Measurements from ENCODE around the gene SKAP1. TPM values are rescaled to one million over a fixed set of nuclear protein-coding genes. Genes with fewer than 3 reads are reported as not detected.
"Not testable (repeated sequence)": the region's sequence is repeated elsewhere in the genome, so short reads cannot be mapped to it uniquely, and the experiment has no call there.

SKAP1 gene
- total RNA-seq, 1 donor from 2014 or later = not detected

GRCh38 chr17:48451489-48451888 is 21.5 kb upstream of the SKAP1 start:
- no peaks in the 10 kb centered on the region for H4K20me1 ChIP-seq (ENCODE audit: low read depth)
- no peak overlapping the region for H3K9ac ChIP-seq
- peaks cover under 1% of the 10 kb centered on the region for H3K4me1 Mint-ChIP-seq
- H3K36me3 ChIP-seq = no peaks in the 10 kb centered on the region
- no peak for DNase-seq (ENCODE audit: low spot score)
- no peak overlapping the region for H2AFZ ChIP-seq (replicated peaks)
- H3K27ac Mint-ChIP-seq = no peak overlapping the region
- H3K27ac ChIP-seq = no peak overlapping the region
- H3K4me3 Mint-ChIP-seq = no peak overlapping the region
- no peak overlapping the region for H3K4me3 ChIP-seq
- no peaks in the 10 kb centered on the region for H3F3A ChIP-seq (ENCODE audit: low read depth)
- H3K4me2 ChIP-seq = no peak overlapping the region
- no peak for TF ChIP-seq EZH2phosphoT487 (IDR thresholded peaks at IDR 0.05)
- H3K79me2 ChIP-seq (ENCODE audit: low read depth) = no peaks in the 10 kb centered on the region
- no peaks in the 10 kb centered on the region for H3K4me1 ChIP-seq
- peaks cover 3% of the 10 kb centered on the region for H3K9me3 Mint-ChIP-seq
- no peaks in the 10 kb centered on the region for H3K9me3 ChIP-seq (ENCODE audit: low read depth)
- no peaks in the 10 kb centered on the region for H3K36me3 Mint-ChIP-seq
- H3K27me3 Mint-ChIP-seq (ENCODE audit: insufficient read depth, low read depth) = peaks cover 9% of the 10 kb centered on the region
- H3K27me3 ChIP-seq = peaks cover 89% of the 10 kb centered on the region

GRCh38 chr17:48449335-48449734 is 19.3 kb upstream of the SKAP1 start:
- not testable (repeated sequence) for H3K4me1 ChIP-seq; H3K36me3 Mint-ChIP-seq; H3K4me3 ChIP-seq; H3K4me3 Mint-ChIP-seq; H3K4me2 ChIP-seq; H3K27ac Mint-ChIP-seq; DNase-seq (ENCODE audit: low spot score); H3K27ac ChIP-seq; H3K79me2 ChIP-seq (ENCODE audit: low read depth); H3F3A ChIP-seq (ENCODE audit: low read depth); H3K9ac ChIP-seq; H2AFZ ChIP-seq (replicated peaks); H3K9me3 Mint-ChIP-seq; H4K20me1 ChIP-seq (ENCODE audit: low read depth); H3K36me3 ChIP-seq; H3K9me3 ChIP-seq (ENCODE audit: low read depth); H3K4me1 Mint-ChIP-seq
- H3K27me3 Mint-ChIP-seq (ENCODE audit: insufficient read depth, low read depth) = peaks cover 11% of the 10 kb centered on the region
- peaks cover 83% of the 10 kb centered on the region for H3K27me3 ChIP-seq

GRCh38 chr17:48445248-48445620 is 15.2 kb upstream of the SKAP1 start:
- Histone ChIP-seq H3K27ac (no peak overlapping the region), H3K9me3 (ENCODE audit: low read depth) (no peaks in the 10 kb centered on the region), H3K4me3 (no peak overlapping the region), H3K36me3 (no peaks in the 10 kb centered on the region), H3K9ac (no peak overlapping the region), H2AFZ (replicated peaks) (no peak overlapping the region), H3K27me3 (peaks cover 83% of the 10 kb centered on the region), H4K20me1 (ENCODE audit: low read depth) (no peaks in the 10 kb centered on the region), H3K4me2 (no peak overlapping the region), H3K79me2 (ENCODE audit: low read depth) (no peaks in the 10 kb centered on the region), H3F3A (ENCODE audit: low read depth) (no peaks in the 10 kb centered on the region), H3K4me1 (no peaks in the 10 kb centered on the region)
- Mint-ChIP-seq H3K27ac (no peak overlapping the region), H3K9me3 (no peaks in the 10 kb centered on the region), H3K27me3 (ENCODE audit: insufficient read depth, low read depth) (peaks cover 4% of the 10 kb centered on the region), H3K4me1 (peaks cover 8% of the 10 kb centered on the region), H3K36me3 (no peaks in the 10 kb centered on the region), H3K4me3 (no peak overlapping the region)
- no peak for DNase-seq (ENCODE audit: low spot score)
- TF ChIP-seq EZH2 (IDR thresholded peaks at IDR 0.05) (no peak), EZH2phosphoT487 (IDR thresholded peaks at IDR 0.05) (no peak), CTCF (IDR thresholded peaks at IDR 0.05) (no peak)

- H3K9me3 ChIP-seq (ENCODE audit: low read depth) = no peaks in the 10 kb centered on the region
- peaks cover 14% of the 10 kb centered on the region for H3K4me1 Mint-ChIP-seq
- no peaks in the 10 kb centered on the region for H3K4me1 ChIP-seq
- H3K9ac ChIP-seq = no peak overlapping the region
- H3K4me3 ChIP-seq = no peak overlapping the region
- peak overlapping the region; percentile 68 for H2AFZ ChIP-seq (replicated peaks)
- no peak overlapping the region for H3K4me2 ChIP-seq
- TF ChIP-seq EZH2phosphoT487 (IDR thresholded peaks at IDR 0.05) (no peak), CTCF (IDR thresholded peaks at IDR 0.05) (no peak), EZH2 (IDR thresholded peaks at IDR 0.05) (no peak)
- H4K20me1 ChIP-seq (ENCODE audit: low read depth) = no peaks in the 10 kb centered on the region
- no peak overlapping the region for H3K27ac ChIP-seq
- no peaks in the 10 kb centered on the region for H3K9me3 Mint-ChIP-seq
- H3K36me3 Mint-ChIP-seq = no peaks in the 10 kb centered on the region
- H3K36me3 ChIP-seq = no peaks in the 10 kb centered on the region
- H3F3A ChIP-seq (ENCODE audit: low read depth) = no peaks in the 10 kb centered on the region
- no peaks in the 10 kb centered on the region for H3K79me2 ChIP-seq (ENCODE audit: low read depth)
- no peak for DNase-seq (ENCODE audit: low spot score)
- H3K27me3 Mint-ChIP-seq (ENCODE audit: insufficient read depth, low read depth) = peaks cover 4% of the 10 kb centered on the region
- no peak overlapping the region for H3K27ac Mint-ChIP-seq
- no peak overlapping the region for H3K4me3 Mint-ChIP-seq
- H3K27me3 ChIP-seq = peaks cover 82% of the 10 kb centered on the region
Measured at GRCh38 chr17:48444516-48445247, 14.7 kb upstream of the SKAP1 start.
